Measurements from ENCODE around the gene IRF3. TPM values are rescaled to one million over a fixed set of nuclear protein-coding genes. Genes with fewer than 3 reads are reported as not detected.

IRF3 gene
- total and polyA plus RNA-seq, 2 donors (not counting 1 experiment from before 2014, with no cell fraction given), result 233 to 262 TPM

DNA sequence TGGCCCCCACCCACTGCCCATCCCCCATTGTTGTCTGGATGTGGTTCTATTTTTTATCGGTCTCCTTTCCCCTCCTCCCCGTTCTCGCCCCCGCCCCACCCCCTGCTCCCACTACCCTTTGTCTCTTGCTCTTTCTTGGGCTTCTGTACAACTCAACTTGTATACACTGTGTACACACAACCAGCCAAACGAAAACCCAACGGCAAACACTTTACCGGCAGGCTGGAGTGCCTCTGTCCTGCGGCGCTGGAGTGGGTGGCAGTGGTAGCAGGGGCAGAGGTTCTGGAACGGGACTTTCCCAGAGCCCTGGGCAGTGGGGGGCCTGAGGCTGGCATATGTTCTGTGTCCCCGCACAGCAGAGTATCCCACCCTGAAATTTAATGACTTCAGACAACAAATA, 39.4 kb downstream of the IRF3 start:
- H2AFZ ChIP-seq (ENCODE audit: insufficient read depth, low read depth, low read length, poor library complexity, severe bottlenecking), result no peak overlapping the region
- no peak overlapping the region for H3K4me3 ChIP-seq (ENCODE audit: control extremely low read depth in 1 of 5, extremely low read depth in 1 of 5, insufficient read depth in 1 of 5, low read depth in 2 of 5, low read length in 4 of 5)
- H3K9ac ChIP-seq (ENCODE audit: low read length), result no peak overlapping the region
- intact Hi-C loops (cut with micrococcal nuclease), result no loop called here
- Mint-ChIP-seq H3K27ac (no peak overlapping the region), H3K27me3 (no peaks in the 10 kb centered on the region), H3K9me3 (ENCODE audit: insufficient read depth) (no peaks in the 10 kb centered on the region), H3K4me3 (no peak overlapping the region), H3K4me1 (no peaks in the 10 kb centered on the region)
- ATAC-seq (ENCODE audit: low read depth) (no peak), DNase-seq (no peak)
- peaks cover 0 to 15% of the 10 kb centered on the region in 2 experiments for H3K36me3 ChIP-seq (replicated peaks in 1 of 2; ENCODE audit: control extremely low read depth in 1 of 2, control insufficient read depth in 1 of 2, extremely low read depth in 1 of 2, insufficient read depth in 2 of 2, low read length in 1 of 2)
- WGBS (ENCODE audit: insufficient coverage), result 100% methylated on average over 6 of the region's 11 CpGs
- H3K9me3 ChIP-seq (ENCODE audit: control extremely low read depth in 1 of 3, control insufficient read depth in 2 of 3, insufficient read depth in 1 of 3, low read length in 2 of 3), result no peaks in the 10 kb centered on the region
- H3K27me3 ChIP-seq (replicated peaks in 1 of 4; ENCODE audit: control extremely low read depth in 1 of 4, control insufficient read depth in 3 of 4, insufficient read depth in 4 of 4, low read length in 3 of 4), result no peaks in the 10 kb centered on the region
- H3K4me1 ChIP-seq (ENCODE audit: control insufficient read depth in 2 of 2, insufficient read depth in 2 of 2, low read length in 2 of 2), result no peaks in the 10 kb centered on the region
- POLR2A ChIA-PET, result interaction anchor here (1.3 kb wide), 1 partner anchor 14 kb away, joined by 6 read pairs; the partner anchor contains the start of gene RRAS
- no peak overlapping the region for H3K4me2 ChIP-seq (replicated peaks; ENCODE audit: low read depth, low read length, poor library complexity, severe bottlenecking)
- CTCF ChIA-PET, result no interaction called here
- H3K27ac ChIP-seq (ENCODE audit: low read length in 2 of 2), result no peak overlapping the region
- H3K79me2 ChIP-seq (ENCODE audit: control insufficient read depth, insufficient read depth, low read length), result peaks cover 9% of the 10 kb centered on the region
- H4K20me1 ChIP-seq (ENCODE audit: control insufficient read depth, insufficient read depth, low read length, poor library complexity, severe bottlenecking), result peaks cover 24% of the 10 kb centered on the region
- TF ChIP-seq EZH2 (IDR thresholded peaks at IDR 0.05; ENCODE audit: borderline replicate concordance, insufficient read depth, low read depth, low read length, poor library complexity, severe bottlenecking), result no peak
- TF ChIP-seq, protein P1, sequence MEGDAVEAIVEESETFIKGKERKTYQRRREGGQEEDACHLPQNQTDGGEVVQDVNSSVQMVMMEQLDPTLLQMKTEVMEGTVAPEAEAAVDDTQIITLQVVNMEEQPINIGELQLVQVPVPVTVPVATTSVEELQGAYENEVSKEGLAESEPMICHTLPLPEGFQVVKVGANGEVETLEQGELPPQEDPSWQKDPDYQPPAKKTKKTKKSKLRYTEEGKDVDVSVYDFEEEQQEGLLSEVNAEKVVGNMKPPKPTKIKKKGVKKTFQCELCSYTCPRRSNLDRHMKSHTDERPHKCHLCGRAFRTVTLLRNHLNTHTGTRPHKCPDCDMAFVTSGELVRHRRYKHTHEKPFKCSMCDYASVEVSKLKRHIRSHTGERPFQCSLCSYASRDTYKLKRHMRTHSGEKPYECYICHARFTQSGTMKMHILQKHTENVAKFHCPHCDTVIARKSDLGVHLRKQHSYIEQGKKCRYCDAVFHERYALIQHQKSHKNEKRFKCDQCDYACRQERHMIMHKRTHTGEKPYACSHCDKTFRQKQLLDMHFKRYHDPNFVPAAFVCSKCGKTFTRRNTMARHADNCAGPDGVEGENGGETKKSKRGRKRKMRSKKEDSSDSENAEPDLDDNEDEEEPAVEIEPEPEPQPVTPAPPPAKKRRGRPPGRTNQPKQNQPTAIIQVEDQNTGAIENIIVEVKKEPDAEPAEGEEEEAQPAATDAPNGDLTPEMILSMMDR (IDR thresholded peaks at IDR 0.05), result no peak

DNA sequence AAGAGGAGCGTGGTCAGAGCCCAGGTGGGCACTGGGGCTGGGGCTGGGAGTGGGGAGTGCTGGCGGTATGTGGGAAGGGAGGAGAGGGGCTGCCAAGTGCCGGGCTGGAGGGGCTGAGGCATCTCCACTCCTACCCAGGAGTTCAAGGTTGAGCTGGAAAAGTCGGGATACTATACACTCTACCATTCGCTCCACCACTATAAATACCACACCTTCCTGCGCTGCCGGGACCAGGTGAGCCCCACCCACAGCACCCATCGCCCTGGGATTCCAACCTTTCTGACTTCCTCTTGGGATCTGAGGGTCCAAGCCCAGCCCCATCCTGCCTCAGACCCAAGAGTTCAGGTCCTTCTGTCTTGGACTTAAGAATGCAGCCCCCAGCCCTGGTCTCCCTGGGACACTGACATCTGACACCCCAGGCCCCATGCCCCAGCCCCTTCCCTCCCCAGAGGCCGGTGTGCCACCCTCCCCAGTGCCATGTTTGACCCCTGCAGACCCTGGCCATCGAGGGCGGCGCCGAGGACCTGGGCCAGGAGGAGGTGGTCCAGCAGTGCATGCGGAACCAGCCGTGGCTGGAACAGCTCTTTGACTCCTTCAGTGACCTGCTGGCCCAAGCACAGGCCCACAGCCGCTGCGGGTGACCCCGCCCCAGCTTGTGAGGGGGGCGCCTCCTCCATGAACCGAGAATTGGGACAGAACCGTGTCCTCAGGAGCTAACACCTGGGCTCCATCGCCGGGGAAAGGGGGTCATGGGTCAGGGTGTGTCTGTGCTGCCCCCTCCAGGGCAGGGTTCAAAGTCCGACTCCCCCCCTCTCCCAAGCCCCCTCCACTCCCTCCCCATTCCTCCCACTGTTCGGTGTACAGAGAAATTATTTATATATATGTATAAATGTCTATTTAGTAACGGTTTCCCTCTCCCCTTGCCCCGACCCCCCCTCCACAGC, 40.4 kb downstream of the IRF3 start:
- Mint-ChIP-seq H3K4me3 (no peak overlapping the region), H3K27me3 (no peaks in the 10 kb centered on the region), H3K4me1 (no peaks in the 10 kb centered on the region), H3K27ac (no peak overlapping the region), H3K9me3 (ENCODE audit: insufficient read depth) (no peaks in the 10 kb centered on the region)
- no peaks in the 10 kb centered on the region for H3K9me3 ChIP-seq (ENCODE audit: control extremely low read depth in 1 of 3, control insufficient read depth in 2 of 3, insufficient read depth in 1 of 3, low read length in 2 of 3)
- H3K36me3 ChIP-seq (replicated peaks in 1 of 2; ENCODE audit: control extremely low read depth in 1 of 2, control insufficient read depth in 1 of 2, extremely low read depth in 1 of 2, insufficient read depth in 2 of 2, low read length in 1 of 2), result peaks cover 0 to 21% of the 10 kb centered on the region in 2 experiments
- CTCF ChIA-PET, result no interaction called here
- H3K4me3 ChIP-seq (ENCODE audit: control extremely low read depth in 1 of 5, extremely low read depth in 1 of 5, insufficient read depth in 1 of 5, low read depth in 2 of 5, low read length in 4 of 5), result no peak overlapping the region
- 97% methylated on average over 15 of the region's 27 CpGs for WGBS (ENCODE audit: insufficient coverage)
- H3K27ac ChIP-seq (ENCODE audit: low read length in 2 of 2), result no peak overlapping the region
- POLR2A ChIA-PET, result interaction anchor here (0.5 to 1.3 kb wide), 2 partner anchors 15 to 395 kb away, joined by 3 to 6 read pairs; partner anchors contain the start of gene RRAS
- DNase-seq (no peak), ATAC-seq (ENCODE audit: low read depth) (no peak)
- TF ChIP-seq, protein P1 (IDR thresholded peaks at IDR 0.05), result no peak
- TF ChIP-seq EZH2 (IDR thresholded peaks at IDR 0.05; ENCODE audit: borderline replicate concordance, insufficient read depth, low read depth, low read length, poor library complexity, severe bottlenecking), result no peak
- H2AFZ ChIP-seq (ENCODE audit: insufficient read depth, low read depth, low read length, poor library complexity, severe bottlenecking), result no peak overlapping the region
- intact Hi-C loops (cut with micrococcal nuclease), result no loop called here
- peaks cover 14% of the 10 kb centered on the region for H3K79me2 ChIP-seq (ENCODE audit: control insufficient read depth, insufficient read depth, low read length)
- peaks cover 33% of the 10 kb centered on the region for H4K20me1 ChIP-seq (ENCODE audit: control insufficient read depth, insufficient read depth, low read length, poor library complexity, severe bottlenecking)
- H3K4me1 ChIP-seq (ENCODE audit: control insufficient read depth in 2 of 2, insufficient read depth in 2 of 2, low read length in 2 of 2), result no peaks in the 10 kb centered on the region
- H3K27me3 ChIP-seq (replicated peaks in 1 of 4; ENCODE audit: control extremely low read depth in 1 of 4, control insufficient read depth in 3 of 4, insufficient read depth in 4 of 4, low read length in 3 of 4), result no peaks in the 10 kb centered on the region
- H3K4me2 ChIP-seq (replicated peaks; ENCODE audit: low read depth, low read length, poor library complexity, severe bottlenecking), result no peak overlapping the region
- H3K9ac ChIP-seq (ENCODE audit: low read length), result no peak overlapping the region
